Activated naive CD4-positive, alpha-beta T cell treated with anti-CD3 and anti-CD28 coated beads, Interleukin-2, amount 50 U/mL, for 72 hours (primary cell): ENCODE results near the gene ERFL. TPM values are rescaled to one million over a fixed set of nuclear protein-coding genes. Genes with fewer than 3 reads are reported as not detected.

Source experiments
- ATAC-seq, 2 donors: fragments of 150-1000 bp; cut with Tn5 transposase; 2 replicates each; pipeline ENCODE4 v1.10.0; 2021; ENCODE audit warnings: mild to moderate bottlenecking in 2 of 2, moderate library complexity in 2 of 2
- DNase-seq, 2 donors: peaks; one replicate each; pipeline ENCODE4 v3.0.0; 2021 to 2022; ENCODE audit warnings: low spot score in 2 of 2
- H3K27ac Mint-ChIP-seq, 2 donors: one replicate each; pipeline ENCODE4 v1.8.0; 2022; ENCODE audit warnings: mild to moderate bottlenecking in 2 of 2, mixed read lengths in 2 of 2
- H3K36me3 Mint-ChIP-seq, 2 donors: one replicate each; pipeline ENCODE4 v1.8.0; 2022; ENCODE audit warnings: mixed read lengths in 2 of 2
- H3K9me3 Mint-ChIP-seq, 2 donors: one replicate each; pipeline ENCODE4 v1.8.0; 2022; ENCODE audit warnings: mixed read lengths in 2 of 2
- total RNA-seq, 2 donors: library from RNA; stranded (reverse); gene quantifications; one replicate each; pipeline ENCODE4 v1.2.3, GENCODE V29; 2022

ERFL gene
- total RNA-seq: 1 to 10 TPM; 1.7 to 2.9 TPM

GRCh38 chr19:41928221-41928683 is at the start of gene ERFL:
Gene ERFL (minus strand): TSS chr19:41928449. CDS start chr19:41912919, 15,530 bp downstream.
- ATAC-seq: peak; percentile 59 to 63
- peak within 1 kb of the TSS in 1 of 2 donors; percentile 7 for H3K27ac Mint-ChIP-seq
- no peaks in the 10 kb centered on the region for H3K36me3 Mint-ChIP-seq
- H3K9me3 Mint-ChIP-seq: no peaks in the 10 kb centered on the region
- DNase-seq: no peak

GRCh38 chr19:41977916-41978315 is 49.7 kb upstream of the ERFL start:
- Mint-ChIP-seq H3K36me3 (no peaks in the 10 kb centered on the region), H3K27ac (no peak overlapping the region), H3K9me3 (no peaks in the 10 kb centered on the region)
- ATAC-seq: no peak
- DNase-seq: no peak

GRCh38 chr19:41974652-41975051 is 46.4 kb upstream of the ERFL start:
- H3K9me3 Mint-ChIP-seq: no peaks in the 10 kb centered on the region
- H3K36me3 Mint-ChIP-seq: no peaks in the 10 kb centered on the region

GRCh38 chr19:41971363-41971762 is 43.1 kb upstream of the ERFL start:
- H3K9me3 Mint-ChIP-seq: no peaks in the 10 kb centered on the region

More at GRCh38 chr19:41974652-41975051, 46.4 kb upstream of the ERFL start:
- ATAC-seq (no peak), DNase-seq (no peak)
- no peak overlapping the region for H3K27ac Mint-ChIP-seq

GRCh38 chr19:41969772-41970458 is 41.7 kb upstream of the ERFL start:
- H3K9me3 Mint-ChIP-seq: no peaks in the 10 kb centered on the region
- H3K36me3 Mint-ChIP-seq: no peaks in the 10 kb centered on the region
- ATAC-seq: no peak
- DNase-seq: no peak
- H3K27ac Mint-ChIP-seq: no peak overlapping the region

More at GRCh38 chr19:41971363-41971762, 43.1 kb upstream of the ERFL start:
- ATAC-seq (no peak), DNase-seq (no peak)
- Mint-ChIP-seq H3K36me3 (no peaks in the 10 kb centered on the region), H3K27ac (no peak overlapping the region)

GRCh38 chr19:41968751-41969595 is 40.7 kb upstream of the ERFL start:
- Mint-ChIP-seq H3K36me3 (no peaks in the 10 kb centered on the region), H3K27ac (no peak overlapping the region), H3K9me3 (no peaks in the 10 kb centered on the region)
- ATAC-seq (no peak), DNase-seq (no peak)

- no peak for DNase-seq
- Mint-ChIP-seq H3K36me3 (no peaks in the 10 kb centered on the region), H3K27ac (no peak overlapping the region), H3K9me3 (no peaks in the 10 kb centered on the region)
- no peak for ATAC-seq
Observed at GRCh38 chr19:41967054-41967783, 39.0 kb upstream of the ERFL start.

- no peak overlapping the region for H3K27ac Mint-ChIP-seq
- H3K9me3 Mint-ChIP-seq: no peaks in the 10 kb centered on the region
- no peaks in the 10 kb centered on the region for H3K36me3 Mint-ChIP-seq
- no peak for ATAC-seq
- no peak for DNase-seq
Observed at GRCh38 chr19:41965106-41965505, 36.9 kb upstream of the ERFL start.

- no peaks in the 10 kb centered on the region for H3K36me3 Mint-ChIP-seq
- H3K27ac Mint-ChIP-seq: no peak overlapping the region
- no peaks in the 10 kb centered on the region for H3K9me3 Mint-ChIP-seq
- ATAC-seq: no peak
- no peak for DNase-seq
Observed at GRCh38 chr19:41960973-41961372, 32.7 kb upstream of the ERFL start.

GRCh38 chr19:41959056-41960053 is 31.1 kb upstream of the ERFL start, which contains the start of gene RABAC1:
Gene RABAC1 (minus strand): TSS chr19:41959321. CDS start chr19:41959292, 29 bp downstream.
- ATAC-seq (peak; percentile 90 to 94), DNase-seq (peak; percentile 85 to 86)
- Mint-ChIP-seq H3K27ac (peak within 1 kb of the TSS; percentile 83 to 94), H3K36me3 (no peaks in the 10 kb centered on the region), H3K9me3 (no peaks in the 10 kb centered on the region)

- no peaks in the 10 kb centered on the region for H3K9me3 Mint-ChIP-seq
- H3K36me3 Mint-ChIP-seq: no peaks in the 10 kb centered on the region
- peak overlapping the region; percentile 83 to 94 for H3K27ac Mint-ChIP-seq
- ATAC-seq (peak; percentile 77 to 79), DNase-seq (peak; percentile 88 to 93)
Observed at GRCh38 chr19:41958367-41959055, 30.3 kb upstream of the ERFL start.

- H3K9me3 Mint-ChIP-seq: no peaks in the 10 kb centered on the region
- ATAC-seq: peak in 1 of 2 donors; percentile 42
Observed at GRCh38 chr19:41957838-41958366, 29.7 kb upstream of the ERFL start.

GRCh38 chr19:41957161-41957837 is 29.1 kb upstream of the ERFL start:
- Mint-ChIP-seq H3K36me3 (no peaks in the 10 kb centered on the region), H3K9me3 (no peaks in the 10 kb centered on the region), H3K27ac (peak overlapping the region in 1 of 2 donors; percentile 83)
- DNase-seq: no peak
- ATAC-seq: no peak

More at GRCh38 chr19:41957838-41958366, 29.7 kb upstream of the ERFL start:
- DNase-seq: no peak
- Mint-ChIP-seq H3K36me3 (no peaks in the 10 kb centered on the region), H3K27ac (peak overlapping the region; percentile 83)

GRCh38 chr19:41956621-41957020 is 28.4 kb upstream of the ERFL start:
- DNase-seq (no peak), ATAC-seq (no peak)
- Mint-ChIP-seq H3K36me3 (no peaks in the 10 kb centered on the region), H3K27ac (no peak overlapping the region), H3K9me3 (no peaks in the 10 kb centered on the region)
